HepG2 (cell line): ENCODE results near the gene DDX1. TPM values are rescaled to one million over a fixed set of nuclear protein-coding genes. Genes with fewer than 3 reads are reported as not detected.

Source experiments
- ATAC-seq: fragments of 200-7000 bp; cut with Tn5 transposase; 3 replicates; pipeline ENCODE4 v1.9.1; 2020; ENCODE audit warnings: mild to moderate bottlenecking, moderate library complexity
- BruUV-seq: library from RNA; stranded (reverse); fragments of 400-500 nt; replicated peaks from 2 replicates; lab custom pipeline; 2021; lab: Mats Ljungman, UMichigan
- CTCF ChIA-PET: fragments of 300-600 bp; formaldehyde crosslinking; extraction: SDS; loops from one replicate; lab custom pipeline; 2021; ENCODE audit warnings: low total read pairs, inconsistent platforms, low intra/inter-chr PET ratio; lab: Yijun Ruan, JAX
- POLR2A ChIA-PET: fragments of 350-600 bp; sonication (Branson Sonifier 250); formaldehyde crosslinking; loops from one replicate; lab custom pipeline; 2020; ENCODE audit warnings: antibody characterized with exemption, inconsistent platforms; lab: Yijun Ruan, JAX
- DNase-seq: peaks from one replicate; pipeline ENCODE4 v3.0.0-alpha.2; 2015; ENCODE audit warnings: low spot score
- FAIRE-seq: peaks from 3 replicates; lab custom pipeline; 2011; peaks lifted over from hg19 to GRCh38; lab: Jason Lieb, UNC
- H2AFZ ChIP-seq: one replicate; pipeline ENCODE4 v1.6.1; 2011; ENCODE audit warnings: low read length, inconsistent platforms
- H3K27ac ChIP-seq: fragments of 300-600 bp; 3 replicates; pipeline ENCODE4 v1.8.0; 2011; ENCODE audit warnings: mixed run types, mild to moderate bottlenecking, mixed read lengths, low read length, inconsistent platforms; ENCODE audit not compliant: insufficient read depth; ENCODE audit errors: extremely low read length
- H3K27me3 ChIP-seq, 2 experiments: fragments of 200-600 bp in 1 of 2; 2 replicates in 1 of 2; 3 replicates in 1 of 2; pipeline versions ENCODE4 v1.6.0 to v1.8.0; 2011; ENCODE audit warnings: low read length in 2 of 2, mild to moderate bottlenecking in 2 of 2, moderate library complexity in 2 of 2, inconsistent platforms in 1 of 2; ENCODE audit not compliant: insufficient read depth in 2 of 2, control insufficient read depth in 1 of 2
- H3K36me3 ChIP-seq, 2 experiments: fragments of 200-600 bp in 1 of 2; replicated peaks in 1 of 2; 2 replicates in 1 of 2; 3 replicates in 1 of 2; pipeline versions ENCODE4 v1.5.1 to v1.8.0; 2011; ENCODE audit warnings: low read length in 2 of 2, inconsistent platforms in 1 of 2; ENCODE audit not compliant: insufficient read depth in 2 of 2, control insufficient read depth in 1 of 2
- H3K4me1 ChIP-seq: 2 replicates; pipeline ENCODE4 v1.5.1; 2012; ENCODE audit warnings: low read length, inconsistent platforms; ENCODE audit not compliant: insufficient read depth
- H3K4me2 ChIP-seq: 2 replicates; pipeline ENCODE4 v1.6.0; 2011; ENCODE audit warnings: low read depth, low read length, inconsistent platforms
- H3K4me3 ChIP-seq, 3 experiments: fragments of 200-600 bp in 1 of 3; sonication (generic), shearing (Covaris generic) in 1 of 3; replicated peaks in 1 of 3; 2 replicates each; pipeline ENCODE4 v1.5.1; 2011 to 2016; ENCODE audit warnings: low read length in 3 of 3, inconsistent platforms in 2 of 3, low read depth in 2 of 3, mild to moderate bottlenecking in 2 of 3, control low read depth in 1 of 3, mixed read lengths in 1 of 3; ENCODE audit not compliant: insufficient read depth in 1 of 3
- H3K79me2 ChIP-seq: one replicate; pipeline ENCODE4 v1.6.1; 2011; ENCODE audit warnings: low read length, inconsistent platforms; ENCODE audit not compliant: insufficient read depth
- H3K9ac ChIP-seq: 2 replicates; pipeline ENCODE4 v1.6.0; 2011; ENCODE audit warnings: mild to moderate bottlenecking, low read depth, low read length, inconsistent platforms; ENCODE audit not compliant: insufficient read depth
- H3K9me3 ChIP-seq: 2 replicates; pipeline ENCODE4 v1.5.1; 2012; ENCODE audit warnings: mild to moderate bottlenecking, low read length
- H4K20me1 ChIP-seq: 2 replicates; pipeline ENCODE4 v1.6.0; 2011; ENCODE audit warnings: inconsistent platforms, mild to moderate bottlenecking, low read length, moderate library complexity; ENCODE audit not compliant: insufficient read depth
- ZEB1 ChIP-seq: IDR thresholded peaks from 2 replicates; pipeline ENCODE4 v1.6.1; 2012; ENCODE audit warnings: mild to moderate bottlenecking, low read depth, inconsistent platforms; ENCODE audit not compliant: insufficient replicate concordance
- ZNF280B ChIP-seq: sonication (generic); formaldehyde crosslinking; IDR thresholded peaks from 2 replicates; pipeline ENCODE4 v1.5.0; 2020; ENCODE audit warnings: missing genetic modification reagents, mild to moderate bottlenecking, borderline replicate concordance
- ZNF33A ChIP-seq: sonication (generic); formaldehyde crosslinking; IDR thresholded peaks from 2 replicates; pipeline ENCODE4 v1.5.1; 2020; ENCODE audit warnings: missing genetic modification reagents, mild to moderate bottlenecking, moderate library complexity, borderline replicate concordance
- ZNF574 ChIP-seq: sonication (generic); formaldehyde crosslinking; IDR thresholded peaks from 2 replicates; pipeline ENCODE4 v1.4.0; 2020; ENCODE audit warnings: missing genetic modification reagents
- WGBS: methylation state at CpG from one replicate; pipeline ENCODE4 v1.1.6; 2017; ENCODE audit warnings: low lambda C conversion rate; 5-methylcytosine and 5-hydroxymethylcytosine counted together
- in situ Hi-C: cut with HindIII; loops from 2 replicates; pipeline ENCODE4 v1.10.0; 2017; ENCODE audit warnings: low pct_unique_long_range_greater_than_20kb; ENCODE audit not compliant: extremely low pct_ligation_motif_present
- intact Hi-C: fragments of 100-400 bp; cut with micrococcal nuclease; formaldehyde crosslinking; loops from one replicate; pipeline ENCODE4 v1.10.0; 2022; ENCODE audit not compliant: unreplicated experiment
- polyA plus RNA-seq, 8 experiments: library from polyadenylated mRNA; depleted of rRNA in 3 of 8; stranded (reverse) in 7 of 8; unstranded in 1 of 8; fragments of >200 nt; fragmentation: Illumina TruSeq in 4 of 8; extraction: Trizol in 4 of 8; gene quantifications; 2 replicates each; pipeline versions ENCODE4 v1.2.1 to v1.2.3, GENCODE V29; 2011 to 2016; ENCODE audit warnings: low read depth in 4 of 8, missing spikeins in 1 of 8, mixed read lengths in 1 of 8; ENCODE audit not compliant: insufficient read depth in 1 of 8
- total RNA-seq, 5 experiments: library from RNA; depleted of rRNA; stranded (reverse); fragments of >200 nt; fragmentation: Illumina TruSeq; extraction: Trizol; gene quantifications; 2 replicates each; pipeline ENCODE4 v1.2.3, GENCODE V29; 2016; ENCODE audit warnings: low read depth in 1 of 5
- TF ChIP-seq, protein P1 (sequence below): sonication (generic); formaldehyde crosslinking; IDR thresholded peaks from 2 replicates; pipeline ENCODE4 v1.4.0; 2020; ENCODE audit warnings: mild to moderate bottlenecking, missing genetic modification reagents

Gene DDX1
- total and polyA plus RNA-seq, 2 of the 13 experiments (the other 11 are each of a cell fraction or from before 2014, with no cell fraction given) = 81.6 to 130 TPM

DNA sequence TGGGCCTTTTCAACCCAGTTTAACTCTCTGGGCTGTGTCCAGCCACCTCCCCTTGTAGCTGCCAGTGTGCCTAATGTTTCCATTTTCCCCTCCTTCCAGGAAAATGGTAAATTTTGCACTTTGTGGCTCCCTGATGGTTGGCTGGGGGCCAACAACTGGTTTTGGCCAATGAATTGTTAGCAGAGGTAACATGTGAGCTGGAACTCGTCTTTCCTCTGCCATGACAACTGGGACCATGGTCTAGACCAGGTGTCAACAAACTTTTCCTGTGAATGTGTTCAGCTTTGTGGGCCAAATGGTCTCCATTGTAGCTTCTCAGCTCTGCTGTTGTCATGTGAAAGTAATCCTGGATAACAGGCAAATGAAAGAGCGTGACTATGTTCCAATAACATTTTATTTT is 87.2 kb downstream of the DDX1 start:
- Histone ChIP-seq H4K20me1 (no peaks in the 10 kb centered on the region), H3K4me2 (no peak overlapping the region), H3K9me3 (no peaks in the 10 kb centered on the region), H3K4me3 (no peak overlapping the region), H3K27ac (no peak overlapping the region), H3K4me1 (peaks cover 19% of the 10 kb centered on the region), H3K27me3 (no peaks in the 10 kb centered on the region; a peak in 1 of 5 replicates), H3K36me3 (no peaks in the 10 kb centered on the region), H2AFZ (no peak overlapping the region), H3K9ac (no peak overlapping the region), H3K79me2 (no peaks in the 10 kb centered on the region)
- BruUV-seq = no TSS peak
- DNase-seq (no peak), FAIRE-seq (no peak), ATAC-seq (no peak)
- POLR2A ChIA-PET = no interaction called here
- in situ Hi-C loops (no loop called here), intact Hi-C loops (no loop called here)
- CTCF ChIA-PET = no interaction called here
- 34% methylated on average over 2 of the region's 2 CpGs for WGBS
- TF ChIP-seq ZNF280B (no peak), ZNF33A (no peak), ZEB1 (no peak), ZNF574 (CRISPR knock-in tag) (no peak)
- TF ChIP-seq, protein P1, sequence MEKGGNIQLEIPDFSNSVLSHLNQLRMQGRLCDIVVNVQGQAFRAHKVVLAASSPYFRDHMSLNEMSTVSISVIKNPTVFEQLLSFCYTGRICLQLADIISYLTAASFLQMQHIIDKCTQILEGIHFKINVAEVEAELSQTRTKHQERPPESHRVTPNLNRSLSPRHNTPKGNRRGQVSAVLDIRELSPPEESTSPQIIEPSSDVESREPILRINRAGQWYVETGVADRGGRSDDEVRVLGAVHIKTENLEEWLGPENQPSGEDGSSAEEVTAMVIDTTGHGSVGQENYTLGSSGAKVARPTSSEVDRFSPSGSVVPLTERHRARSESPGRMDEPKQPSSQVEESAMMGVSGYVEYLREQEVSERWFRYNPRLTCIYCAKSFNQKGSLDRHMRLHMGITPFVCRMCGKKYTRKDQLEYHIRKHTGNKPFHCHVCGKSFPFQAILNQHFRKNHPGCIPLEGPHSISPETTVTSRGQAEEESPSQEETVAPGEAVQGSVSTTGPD = no peak
